Right kidney (tissue), 1 donor: ENCODE measurements around the gene IMP4.
A peak's percentile ranks its signal among the peaks of the same experiment; 100 is the strongest.

Experiments used
- DNase-seq: peaks from one replicate; pipeline ENCODE4 v3.0.0-alpha.2; 2016

Gene IMP4

DNA sequence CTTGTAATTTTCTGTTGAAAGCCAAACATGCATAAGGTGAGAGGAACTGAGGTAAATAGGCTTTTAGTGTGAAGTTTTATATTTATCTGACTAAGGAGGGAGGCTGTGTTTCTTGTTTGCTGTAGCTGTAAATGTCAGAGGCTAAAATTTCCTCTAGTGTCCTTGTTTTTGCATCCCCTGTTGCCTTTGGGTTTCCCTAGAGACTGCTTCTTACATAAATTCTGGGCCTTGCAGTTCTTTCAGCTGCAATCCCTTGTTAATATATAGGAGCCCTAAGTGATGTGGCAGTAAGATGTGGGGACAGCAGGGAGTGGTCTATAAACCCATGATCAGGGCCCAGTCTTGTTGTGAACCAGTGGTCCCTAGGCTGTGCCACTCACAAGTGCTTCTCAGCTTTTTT, 7.5 kb upstream of the IMP4 start:
- no peak for DNase-seq

- no peak for DNase-seq
Measured at GRCh38 chr2:130336150-130336876, 6.4 kb upstream of the IMP4 start.

DNA sequence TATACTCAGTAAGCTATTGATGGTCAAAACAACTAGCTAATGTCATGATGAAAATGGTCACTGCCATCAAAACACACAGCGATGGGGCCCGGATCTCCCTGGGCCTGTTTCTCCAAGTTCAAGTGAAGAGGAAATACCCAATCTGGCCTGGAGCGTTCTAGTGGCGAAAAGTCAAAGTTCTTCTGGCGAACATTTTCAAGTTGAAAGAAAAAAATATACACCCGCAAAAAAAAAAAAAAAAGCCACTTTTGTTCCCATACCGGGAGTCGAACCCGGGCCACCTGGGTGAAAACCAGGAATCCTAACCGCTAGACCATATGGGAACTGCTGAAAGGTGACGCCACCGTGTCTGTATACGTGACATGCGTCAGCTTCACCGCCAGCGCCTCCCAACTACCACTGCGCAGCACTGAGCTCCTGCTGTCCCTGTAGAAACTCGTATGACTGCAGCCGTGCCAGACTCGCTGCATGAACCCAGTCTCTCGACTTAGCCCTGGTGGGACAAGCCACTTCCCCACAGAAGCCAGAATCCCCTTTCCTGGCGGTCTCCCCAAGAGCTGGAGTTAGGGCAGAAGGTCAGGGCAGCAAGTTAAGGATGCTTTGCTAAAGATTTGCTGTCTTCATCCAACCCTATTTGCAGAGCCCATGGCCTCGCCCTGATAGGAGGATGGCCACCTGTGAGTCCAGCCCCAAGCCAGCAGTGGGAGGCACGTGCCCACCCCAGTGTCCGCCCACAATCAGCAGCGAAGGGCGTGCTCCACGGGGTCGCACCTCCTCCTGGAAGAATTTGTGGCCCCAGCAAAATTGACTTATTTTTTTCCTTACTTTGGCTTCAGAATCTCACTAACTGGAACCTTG, 5.6 kb upstream of the IMP4 start:
- DNase-seq: peak; percentile 80

- no peak for DNase-seq
Measured at GRCh38 chr2:130337735-130338325, 4.9 kb upstream of the IMP4 start.

DNA sequence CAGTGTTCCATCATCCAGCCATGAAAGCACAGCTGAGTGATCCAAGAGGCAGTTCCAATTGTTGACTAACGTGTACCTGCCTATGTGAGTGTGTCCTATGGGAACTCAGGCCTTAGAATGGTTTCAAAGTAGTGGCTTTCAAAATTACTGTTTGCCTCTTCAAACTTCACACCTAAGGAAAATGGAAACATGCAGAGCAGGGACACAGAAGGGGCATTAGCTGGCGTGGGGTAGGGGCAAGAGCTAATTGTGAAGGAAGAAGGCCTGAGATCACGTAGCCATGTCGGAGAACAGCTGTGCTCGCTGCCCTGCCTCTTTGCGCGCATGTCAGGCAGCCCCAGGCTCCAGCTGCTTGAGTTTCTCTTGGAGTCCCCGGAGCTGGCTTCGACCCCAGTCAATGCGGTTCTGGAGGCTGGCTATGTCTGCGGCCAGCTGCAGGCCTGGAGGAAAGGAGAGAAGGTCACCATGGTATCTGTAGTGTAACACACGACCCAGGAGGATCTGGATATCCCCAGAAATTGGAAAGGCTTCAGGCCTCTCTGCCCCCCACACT, 3.8 kb upstream of the IMP4 start:
- DNase-seq: no peak

- DNase-seq: no peak
Measured at GRCh38 chr2:130339885-130340745, 2.6 kb upstream of the IMP4 start.

DNA sequence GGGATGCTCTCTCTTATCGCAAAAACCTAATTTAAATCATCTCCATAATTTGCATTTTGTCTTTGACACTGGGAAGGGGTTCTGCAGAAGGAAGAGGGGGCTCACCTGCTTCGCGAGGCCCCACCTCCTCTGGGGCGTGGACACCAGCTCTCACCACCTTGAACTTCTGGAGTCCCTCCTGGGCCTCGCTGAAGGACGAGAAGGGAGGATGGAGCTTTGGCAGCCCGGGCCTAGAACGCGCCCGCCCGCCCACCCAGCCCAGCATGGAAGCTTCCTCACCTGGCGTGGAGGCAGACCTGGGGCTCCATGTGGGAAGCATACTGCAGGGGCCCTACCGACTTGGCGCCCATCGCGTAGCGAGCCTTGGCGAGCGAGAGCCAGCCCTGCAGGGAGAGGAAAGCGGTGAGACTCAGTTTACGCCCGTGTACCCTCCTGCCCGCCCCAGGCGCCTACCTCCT, 1.1 kb upstream of the IMP4 start:
- DNase-seq: no peak

- peak; percentile 99 for DNase-seq
Measured at GRCh38 chr2:130342020-130342532, 621 bp upstream of the IMP4 start.

DNA sequence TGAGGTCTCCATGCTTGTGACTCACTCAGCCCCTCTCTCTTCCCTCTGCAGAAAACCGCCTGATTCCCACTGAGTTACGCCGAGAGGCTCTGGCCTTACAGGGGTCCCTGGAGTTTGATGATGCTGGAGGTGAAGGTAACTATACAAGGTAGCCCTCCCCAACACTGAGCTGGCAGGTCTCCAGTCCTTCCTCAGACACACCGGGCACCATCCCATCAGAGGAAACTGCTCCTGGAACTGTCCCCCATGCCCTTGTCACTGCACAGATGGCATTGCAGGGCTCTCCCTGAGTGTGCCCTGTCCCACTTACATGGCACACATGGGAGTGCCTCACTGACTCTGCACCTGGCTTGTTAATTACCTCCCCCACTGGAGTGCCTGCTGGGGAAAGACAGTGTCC, 1.9 kb downstream of the IMP4 start:
- DNase-seq: no peak

- DNase-seq: no peak
Measured at GRCh38 chr2:130345091-130345490, 2.4 kb downstream of the IMP4 start.

GRCh38 chr2:130345611-130346010, 2.9 kb downstream of the IMP4 start:
- DNase-seq: no peak

DNA sequence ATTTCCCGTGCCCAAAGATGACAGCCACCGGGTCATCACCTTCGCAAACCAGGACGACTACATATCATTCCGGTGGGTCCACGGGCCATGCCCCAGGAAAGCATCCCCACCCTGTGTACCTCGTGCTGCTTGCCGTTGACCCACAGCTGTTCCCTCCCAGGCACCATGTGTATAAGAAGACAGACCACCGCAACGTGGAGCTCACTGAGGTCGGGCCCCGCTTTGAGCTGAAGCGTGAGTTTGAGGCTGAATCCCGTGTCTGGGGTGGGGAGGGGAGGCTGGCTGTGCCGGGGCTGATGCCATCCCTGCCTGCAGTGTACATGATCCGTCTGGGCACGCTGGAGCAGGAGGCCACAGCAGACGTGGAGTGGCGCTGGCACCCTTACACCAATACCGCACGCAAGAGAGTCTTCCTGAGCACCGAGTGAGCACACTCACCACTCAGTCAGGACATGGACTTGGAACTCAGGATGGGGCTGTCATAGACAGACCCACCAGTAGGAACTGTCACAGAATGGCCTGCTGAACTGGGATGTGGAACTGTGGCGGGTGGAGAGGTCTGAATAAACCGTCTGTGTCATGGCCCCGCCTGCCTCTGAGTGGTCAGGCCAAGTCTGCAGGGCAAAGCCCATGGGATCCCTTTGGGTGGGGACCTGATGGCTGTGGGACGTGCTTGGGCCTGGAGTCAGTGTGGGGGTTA, 3.5 kb downstream of the IMP4 start:
- no peak for DNase-seq

DNA sequence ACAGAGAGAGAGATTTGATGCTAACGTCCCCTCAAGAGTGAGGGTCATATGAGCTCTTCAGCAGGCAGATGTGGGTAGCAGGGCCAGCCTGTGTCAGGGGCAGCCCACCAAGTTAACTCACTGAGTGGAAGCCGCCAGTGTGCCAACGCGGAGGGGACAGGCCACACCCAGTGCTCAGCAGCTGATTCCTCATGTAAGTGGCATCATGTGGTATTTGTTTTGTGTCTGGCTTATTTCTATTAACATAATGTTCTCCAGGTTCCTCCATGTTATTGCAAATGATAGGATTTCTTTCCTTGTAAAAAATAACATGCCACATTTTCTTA, 4.0 kb downstream of the IMP4 start:
- DNase-seq: no peak

GRCh38 chr2:130347220-130347925, 4.7 kb downstream of the IMP4 start:
- DNase-seq: no peak

DNA sequence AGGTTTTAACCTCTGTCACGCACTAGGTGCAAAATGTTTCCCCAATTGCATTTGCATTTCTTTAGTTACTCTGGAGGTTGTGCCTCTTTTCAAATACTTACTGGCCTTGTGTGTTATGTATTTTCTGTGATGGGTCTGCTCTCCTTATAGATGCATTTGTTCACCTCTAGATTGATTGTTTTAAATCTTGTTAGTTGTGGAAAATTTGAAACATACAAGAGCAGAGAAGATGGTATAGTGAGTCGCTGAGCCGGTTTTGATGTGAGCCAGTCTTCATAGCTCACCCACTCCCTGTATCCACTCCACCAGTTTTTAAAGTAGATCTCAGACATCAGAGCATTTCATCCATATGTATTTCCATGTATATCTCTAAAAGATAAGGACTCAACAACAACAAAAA, 6.5 kb downstream of the IMP4 start:
- DNase-seq: no peak

GRCh38 chr2:130351711-130352110, 9.0 kb downstream of the IMP4 start:
- no peak for DNase-seq

GRCh38 chr2:130352237-130352636, 9.5 kb downstream of the IMP4 start:
- DNase-seq: no peak

- DNase-seq: no peak
Measured at GRCh38 chr2:130353291-130354138, 10.8 kb downstream of the IMP4 start.

GRCh38 chr2:130354139-130354428, 11.4 kb downstream of the IMP4 start:
- no peak for DNase-seq

DNA sequence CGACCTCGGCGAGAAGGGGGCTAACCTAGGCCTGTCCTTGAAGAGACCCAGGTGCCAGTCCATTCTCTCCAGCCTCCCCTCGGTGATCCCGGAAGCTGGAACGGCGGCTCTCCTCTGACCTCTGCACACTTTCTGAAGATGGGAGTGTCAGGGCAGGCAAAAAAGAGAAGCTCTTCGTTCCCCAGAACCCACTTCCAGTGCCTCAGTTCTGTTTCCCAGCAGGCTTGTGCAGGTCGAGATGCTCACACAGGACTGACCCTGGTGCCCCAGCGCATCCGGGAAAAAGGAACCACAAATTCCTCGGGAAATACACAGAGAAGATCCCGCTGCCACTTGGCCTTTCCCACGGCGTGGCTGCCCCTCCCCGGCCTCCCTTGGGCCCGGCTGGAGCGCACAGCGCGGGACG, 12.5 kb downstream of the IMP4 start:
- DNase-seq: no peak
